Measurements from ENCODE around the gene ARHGAP21. TPM values are rescaled to one million over a fixed set of nuclear protein-coding genes. Genes with fewer than 3 reads are reported as not detected.
"Not testable (repeated sequence)": the region's sequence is repeated elsewhere in the genome, so short reads cannot be mapped to it uniquely, and the experiment has no call there.

The ARHGAP21 gene
- total RNA-seq, 2 donors from 2014 or later = 18.4 to 27.2 TPM

- ATAC-seq (no peak), DNase-seq (ENCODE audit: low spot score in 2 of 2) (no peak)
- peaks cover 0 to 9% of the 10 kb centered on the region in 2 donors for H3K36me3 Mint-ChIP-seq
- no peaks in the 10 kb centered on the region for H3K9me3 Mint-ChIP-seq
- no peak overlapping the region for H3K27ac Mint-ChIP-seq
Measured at GRCh38 chr10:24726626-24727025, 2.9 kb upstream of the ARHGAP21 start.

- not testable (repeated sequence) for H3K27ac Mint-ChIP-seq; H3K9me3 Mint-ChIP-seq; DNase-seq (ENCODE audit: low spot score in 2 of 2); H3K36me3 Mint-ChIP-seq; ATAC-seq
Measured at GRCh38 chr10:24726029-24726428, 2.3 kb upstream of the ARHGAP21 start.

GRCh38 chr10:24724381-24725228, 918 bp upstream of the ARHGAP21 start:
- H3K27ac Mint-ChIP-seq = peak overlapping the region; percentile 50 to 85

GRCh38 chr10:24723386-24723787, 300 bp downstream of the ARHGAP21 start:
- Mint-ChIP-seq H3K27ac (no peak overlapping the region), H3K9me3 (no peaks in the 10 kb centered on the region), H3K36me3 (peaks cover 0 to 10% of the 10 kb centered on the region in 2 donors)
- peak; percentile 2 to 6 for ATAC-seq
- DNase-seq (ENCODE audit: low spot score in 2 of 2) = peak; percentile 22 to 61

More at GRCh38 chr10:24724381-24725228, 918 bp upstream of the ARHGAP21 start:
- DNase-seq (ENCODE audit: low spot score in 2 of 2) (peak; percentile 94 to 95), ATAC-seq (peak; percentile 86 to 92)
- H3K9me3 Mint-ChIP-seq = no peaks in the 10 kb centered on the region
- H3K36me3 Mint-ChIP-seq = peaks cover 0 to 10% of the 10 kb centered on the region in 2 donors

GRCh38 chr10:24722676-24723385, 856 bp downstream of the ARHGAP21 start:
- ATAC-seq (peak; percentile 4 to 23), DNase-seq (ENCODE audit: low spot score in 2 of 2) (peak; percentile 44 to 61)
- Mint-ChIP-seq H3K27ac (peak overlapping the region; percentile 70 to 88), H3K36me3 (peaks cover 0 to 10% of the 10 kb centered on the region in 2 donors), H3K9me3 (no peaks in the 10 kb centered on the region)

- Mint-ChIP-seq H3K27ac (peak overlapping the region in 1 of 2 donors; percentile 70), H3K36me3 (peaks cover 0 to 10% of the 10 kb centered on the region in 2 donors), H3K9me3 (no peaks in the 10 kb centered on the region)
- ATAC-seq = no peak
- no peak for DNase-seq (ENCODE audit: low spot score in 2 of 2)
Measured at GRCh38 chr10:24722131-24722675, 1.5 kb downstream of the ARHGAP21 start.

- Mint-ChIP-seq H3K27ac (peak overlapping the region in 1 of 2 donors; percentile 70), H3K9me3 (no peaks in the 10 kb centered on the region), H3K36me3 (peaks cover 0 to 10% of the 10 kb centered on the region in 2 donors)
- ATAC-seq (no peak), DNase-seq (ENCODE audit: low spot score in 2 of 2) (no peak)
Measured at GRCh38 chr10:24721229-24722106, 2.2 kb downstream of the ARHGAP21 start.

GRCh38 chr10:24720096-24720495, 3.6 kb downstream of the ARHGAP21 start:
- H3K36me3 Mint-ChIP-seq = peaks cover 0 to 10% of the 10 kb centered on the region in 2 donors
- ATAC-seq (no peak), DNase-seq (ENCODE audit: low spot score in 2 of 2) (no peak)
- H3K27ac Mint-ChIP-seq = no peak overlapping the region
- H3K9me3 Mint-ChIP-seq = no peaks in the 10 kb centered on the region

GRCh38 chr10:24718031-24718855, 5.4 kb downstream of the ARHGAP21 start:
- ATAC-seq (no peak), DNase-seq (ENCODE audit: low spot score in 2 of 2) (no peak)
- Mint-ChIP-seq H3K27ac (no peak overlapping the region), H3K9me3 (no peaks in the 10 kb centered on the region), H3K36me3 (peaks cover 0 to 10% of the 10 kb centered on the region in 2 donors)

GRCh38 chr10:24716295-24716694, 7.4 kb downstream of the ARHGAP21 start:
- no peak for ATAC-seq
- Mint-ChIP-seq H3K27ac (no peak overlapping the region), H3K9me3 (no peaks in the 10 kb centered on the region), H3K36me3 (no peaks in the 10 kb centered on the region)
- no peak for DNase-seq (ENCODE audit: low spot score in 2 of 2)

- ATAC-seq (no peak), DNase-seq (ENCODE audit: low spot score in 2 of 2) (no peak)
- H3K27ac Mint-ChIP-seq = no peak overlapping the region
- H3K9me3 Mint-ChIP-seq = no peaks in the 10 kb centered on the region
- no peaks in the 10 kb centered on the region for H3K36me3 Mint-ChIP-seq
Measured at GRCh38 chr10:24715246-24715769, 8.4 kb downstream of the ARHGAP21 start.

- no peaks in the 10 kb centered on the region for H3K9me3 Mint-ChIP-seq
- DNase-seq (ENCODE audit: low spot score in 2 of 2) (no peak), ATAC-seq (no peak)
- no peaks in the 10 kb centered on the region for H3K36me3 Mint-ChIP-seq
- H3K27ac Mint-ChIP-seq = no peak overlapping the region
Measured at GRCh38 chr10:24713086-24713485, 10.6 kb downstream of the ARHGAP21 start.

- H3K9me3 Mint-ChIP-seq = no peaks in the 10 kb centered on the region
- ATAC-seq (no peak), DNase-seq (ENCODE audit: low spot score in 2 of 2) (no peak)
- no peak overlapping the region for H3K27ac Mint-ChIP-seq
- no peaks in the 10 kb centered on the region for H3K36me3 Mint-ChIP-seq
Measured at GRCh38 chr10:24711465-24711864, 12.2 kb downstream of the ARHGAP21 start.

GRCh38 chr10:24708081-24708480, 15.6 kb downstream of the ARHGAP21 start:
- ATAC-seq (no peak), DNase-seq (ENCODE audit: low spot score in 2 of 2) (no peak)
- H3K9me3 Mint-ChIP-seq = no peaks in the 10 kb centered on the region
- H3K36me3 Mint-ChIP-seq = no peaks in the 10 kb centered on the region
- no peak overlapping the region for H3K27ac Mint-ChIP-seq

- no peaks in the 10 kb centered on the region for H3K36me3 Mint-ChIP-seq
- DNase-seq (ENCODE audit: low spot score in 2 of 2) (peak in 1 of 2 donors; percentile 18), ATAC-seq (peak; percentile 95 to 96)
- H3K9me3 Mint-ChIP-seq = no peaks in the 10 kb centered on the region
- no peak overlapping the region for H3K27ac Mint-ChIP-seq
Measured at GRCh38 chr10:24707445-24707844, 16.2 kb downstream of the ARHGAP21 start.

All from activated naive CD4-positive, alpha-beta T cell treated with anti-CD3 and anti-CD28 coated beads, Interleukin-2, amount 50 U/mL, for 72 hours (primary cell).